NCI-H146 (cell line): ENCODE data around the gene AJAP1.
"Not testable (repeated sequence)": the region's sequence is repeated elsewhere in the genome, so short reads cannot be mapped to it uniquely, and the experiment has no call there.

Source experiments
- DNase-seq: peaks from one replicate; lab custom pipeline; 2025; lab: John Stamatoyannopoulos, UW

AJAP1 gene

GRCh38 chr1:4653796-4654725, at the start of gene AJAP1:
Gene AJAP1 (plus strand): TSS chr1:4654609. CDS start chr1:4655426, 817 bp downstream.
- DNase-seq, result no peak

- DNase-seq, result no peak
Measured at GRCh38 chr1:4605158-4605557, 49.3 kb upstream of the AJAP1 start.

- no peak for DNase-seq
Measured at GRCh38 chr1:4611563-4612341, 42.7 kb upstream of the AJAP1 start.

GRCh38 chr1:4612991-4613390, 41.4 kb upstream of the AJAP1 start:
- no peak for DNase-seq

GRCh38 chr1:4613606-4614370, 40.6 kb upstream of the AJAP1 start:
- no peak for DNase-seq

GRCh38 chr1:4614371-4615137, 39.9 kb upstream of the AJAP1 start:
- no peak for DNase-seq

- no peak for DNase-seq
Measured at GRCh38 chr1:4615138-4615470, 39.3 kb upstream of the AJAP1 start.

GRCh38 chr1:4615501-4615900, 38.9 kb upstream of the AJAP1 start:
- DNase-seq, result no peak

- DNase-seq, result no peak
Measured at GRCh38 chr1:4616831-4617465, 37.5 kb upstream of the AJAP1 start.

GRCh38 chr1:4617506-4617905, 36.9 kb upstream of the AJAP1 start:
- no peak for DNase-seq

- DNase-seq, result not testable (repeated sequence)
Measured at GRCh38 chr1:4618827-4619226, 35.6 kb upstream of the AJAP1 start.

GRCh38 chr1:4621646-4622045, 32.8 kb upstream of the AJAP1 start:
- no peak for DNase-seq

- DNase-seq, result no peak
Measured at GRCh38 chr1:4622821-4623220, 31.6 kb upstream of the AJAP1 start.

GRCh38 chr1:4624141-4624715, 30.2 kb upstream of the AJAP1 start:
- DNase-seq, result no peak

GRCh38 chr1:4624801-4625200, 29.6 kb upstream of the AJAP1 start:
- DNase-seq, result no peak

GRCh38 chr1:4626061-4626460, 28.3 kb upstream of the AJAP1 start:
- DNase-seq, result no peak

GRCh38 chr1:4626560-4627319, 27.7 kb upstream of the AJAP1 start:
- no peak for DNase-seq

GRCh38 chr1:4627353-4627752, 27.1 kb upstream of the AJAP1 start:
- no peak for DNase-seq

GRCh38 chr1:4628992-4629391, 25.4 kb upstream of the AJAP1 start:
- no peak for DNase-seq

GRCh38 chr1:4630561-4630960, 23.8 kb upstream of the AJAP1 start:
- DNase-seq, result no peak
